ENCODE results near the gene TEAD3.

GRCh38 chr6:35541836-35542235, 45.0 kb upstream of the TEAD3 start:
- TF ChIP-seq, protein P1, sequence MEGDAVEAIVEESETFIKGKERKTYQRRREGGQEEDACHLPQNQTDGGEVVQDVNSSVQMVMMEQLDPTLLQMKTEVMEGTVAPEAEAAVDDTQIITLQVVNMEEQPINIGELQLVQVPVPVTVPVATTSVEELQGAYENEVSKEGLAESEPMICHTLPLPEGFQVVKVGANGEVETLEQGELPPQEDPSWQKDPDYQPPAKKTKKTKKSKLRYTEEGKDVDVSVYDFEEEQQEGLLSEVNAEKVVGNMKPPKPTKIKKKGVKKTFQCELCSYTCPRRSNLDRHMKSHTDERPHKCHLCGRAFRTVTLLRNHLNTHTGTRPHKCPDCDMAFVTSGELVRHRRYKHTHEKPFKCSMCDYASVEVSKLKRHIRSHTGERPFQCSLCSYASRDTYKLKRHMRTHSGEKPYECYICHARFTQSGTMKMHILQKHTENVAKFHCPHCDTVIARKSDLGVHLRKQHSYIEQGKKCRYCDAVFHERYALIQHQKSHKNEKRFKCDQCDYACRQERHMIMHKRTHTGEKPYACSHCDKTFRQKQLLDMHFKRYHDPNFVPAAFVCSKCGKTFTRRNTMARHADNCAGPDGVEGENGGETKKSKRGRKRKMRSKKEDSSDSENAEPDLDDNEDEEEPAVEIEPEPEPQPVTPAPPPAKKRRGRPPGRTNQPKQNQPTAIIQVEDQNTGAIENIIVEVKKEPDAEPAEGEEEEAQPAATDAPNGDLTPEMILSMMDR (IDR thresholded peaks at IDR 0.05; ENCODE audit: insufficient read depth, low read length), result no peak
- no peak for TF ChIP-seq POLR2AphosphoS5 (IDR thresholded peaks at IDR 0.05; ENCODE audit: low read depth)
- no peak for TF ChIP-seq REST (IDR thresholded peaks at IDR 0.05; ENCODE audit: insufficient replicate concordance, low read depth)

Measured in HL-60 (cell line).